Measurements from ENCODE around the gene SELENOP. TPM values are rescaled to one million over a fixed set of nuclear protein-coding genes. Genes with fewer than 3 reads are reported as not detected.
A peak's percentile ranks its signal among the peaks of the same experiment; 100 is the strongest.

SELENOP gene
- total and polyA plus RNA-seq, 2 of the 13 experiments (the other 11 are each of a cell fraction or from before 2014, with no cell fraction given) = 1,895 to 2,083 TPM

- TF ChIP-seq POLR2G (IDR thresholded peaks at IDR 0.05; ENCODE audit: low read depth, low read length) (peak; percentile 58), ZNF766 (CRISPR knock-in tag; IDR thresholded peaks at IDR 0.05; ENCODE audit: borderline replicate concordance) (no peak), KDM6A (CRISPR knock-in tag; IDR thresholded peaks at IDR 0.05; ENCODE audit: low read depth) (peak; percentile 43; the same call in 1 of the 2 replicates), DMAP1 (CRISPR knock-in tag; IDR thresholded peaks at IDR 0.05) (no peak; the same call in 1 of the 2 replicates), ZNF10 (CRISPR knock-in tag; IDR thresholded peaks at IDR 0.05; ENCODE audit: borderline replicate concordance, low read depth) (no peak), SRSF1 (optimal IDR thresholded peaks at IDR 0.05; ENCODE audit: low read depth, low read length) (no peak), ZNF33B (CRISPR knock-in tag; IDR thresholded peaks at IDR 0.05) (no peak), HMGA1 (CRISPR knock-in tag; conservative IDR thresholded peaks at IDR 0.05) (no peak), ARHGAP35 (CRISPR knock-in tag; IDR thresholded peaks at IDR 0.05; ENCODE audit: borderline replicate concordance) (no peak), ARID4A (CRISPR knock-in tag; IDR thresholded peaks at IDR 0.05; ENCODE audit: borderline replicate concordance) (peak; percentile 46; the same call in 1 of the 2 replicates), E2F1 (CRISPR knock-in tag; IDR thresholded peaks at IDR 0.05) (no peak), NR2C2 (CRISPR knock-in tag; IDR thresholded peaks at IDR 0.05; ENCODE audit: borderline replicate concordance) (peak; percentile 30; the same call in 1 of the 2 replicates), BHLHE40 (IDR thresholded peaks at IDR 0.05; ENCODE audit: low read length) (no peak), ZC3H13 (CRISPR knock-in tag; IDR thresholded peaks at IDR 0.05) (no peak), ATF4 (CRISPR knock-in tag; IDR thresholded peaks at IDR 0.05) (peak in 1 of 2 experiments; percentile 66; a peak in 1 of 4 replicates), RARG (CRISPR knock-in tag; IDR thresholded peaks at IDR 0.05; ENCODE audit: low read depth) (no peak), ZNF18 (CRISPR knock-in tag; IDR thresholded peaks at IDR 0.05; ENCODE audit: insufficient replicate concordance) (no peak), ZNF746 (CRISPR knock-in tag; IDR thresholded peaks at IDR 0.05) (no peak), ZNF850 (CRISPR knock-in tag; conservative IDR thresholded peaks at IDR 0.05) (no peak), ZNF205 (CRISPR knock-in tag; IDR thresholded peaks at IDR 0.05) (0 out of 2 replicates have a peak, but pooled peaks have one; percentile 39), ZBTB21 (CRISPR knock-in tag; IDR thresholded peaks at IDR 0.05) (no peak), POLR2AphosphoS5 (IDR thresholded peaks at IDR 0.05; ENCODE audit: low read depth, low read length) (peak; percentile 82), ZNF781 (CRISPR knock-in tag; IDR thresholded peaks at IDR 0.05; ENCODE audit: borderline replicate concordance, not compliant biosample characterization) (peak; percentile 50)
Observed at GRCh38 chr5:42824347-42824976, 12.8 kb upstream of the SELENOP start (continued).
